HG03460 (cell line): ENCODE measurements around the gene RELA.

ENCODE experiments used
- ATAC-seq: cut with Tn5 transposase; IDR thresholded peaks from one replicate; pipeline ENCODE4 v1.9.1; 2021; ENCODE audit not compliant: unreplicated experiment

Gene RELA

DNA sequence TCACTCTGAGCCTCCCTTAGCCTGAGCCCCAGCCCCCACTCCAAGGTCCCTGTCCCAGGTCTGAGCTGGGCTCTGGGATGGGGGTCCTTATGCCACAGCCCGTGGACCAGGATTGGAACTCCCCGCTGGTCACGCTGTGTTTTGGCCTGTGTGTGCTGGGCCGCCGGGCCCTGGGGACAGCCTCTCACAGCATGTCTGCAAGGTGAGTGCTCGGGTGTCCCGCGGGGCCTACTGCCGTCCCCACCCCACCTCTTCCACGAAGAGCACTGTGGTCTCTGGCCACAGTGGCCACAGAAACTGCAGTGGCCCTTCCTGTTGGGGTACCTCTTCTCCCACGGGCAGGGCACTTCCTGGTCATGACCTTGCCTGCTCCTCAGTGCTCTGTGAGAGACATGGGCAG lies 28.3 kb downstream of the RELA start:
- ATAC-seq: no peak

DNA sequence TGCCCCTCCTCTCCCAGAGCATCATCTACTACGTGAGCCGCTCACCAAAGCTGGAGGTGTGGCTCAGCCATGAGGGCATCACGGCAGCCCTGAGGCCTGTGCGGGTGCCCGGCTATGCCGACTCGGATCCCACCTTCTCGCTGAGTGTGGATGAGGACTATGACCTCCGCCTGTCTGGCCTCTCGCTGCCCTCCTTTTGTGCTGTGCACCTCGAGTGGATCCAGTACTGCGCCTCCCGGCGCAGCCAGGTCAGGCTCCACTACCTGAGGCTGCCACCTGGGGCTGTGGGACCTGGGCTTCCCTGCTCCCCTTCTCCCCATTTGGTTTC lies 28.6 kb downstream of the RELA start:
- no peak for ATAC-seq

DNA sequence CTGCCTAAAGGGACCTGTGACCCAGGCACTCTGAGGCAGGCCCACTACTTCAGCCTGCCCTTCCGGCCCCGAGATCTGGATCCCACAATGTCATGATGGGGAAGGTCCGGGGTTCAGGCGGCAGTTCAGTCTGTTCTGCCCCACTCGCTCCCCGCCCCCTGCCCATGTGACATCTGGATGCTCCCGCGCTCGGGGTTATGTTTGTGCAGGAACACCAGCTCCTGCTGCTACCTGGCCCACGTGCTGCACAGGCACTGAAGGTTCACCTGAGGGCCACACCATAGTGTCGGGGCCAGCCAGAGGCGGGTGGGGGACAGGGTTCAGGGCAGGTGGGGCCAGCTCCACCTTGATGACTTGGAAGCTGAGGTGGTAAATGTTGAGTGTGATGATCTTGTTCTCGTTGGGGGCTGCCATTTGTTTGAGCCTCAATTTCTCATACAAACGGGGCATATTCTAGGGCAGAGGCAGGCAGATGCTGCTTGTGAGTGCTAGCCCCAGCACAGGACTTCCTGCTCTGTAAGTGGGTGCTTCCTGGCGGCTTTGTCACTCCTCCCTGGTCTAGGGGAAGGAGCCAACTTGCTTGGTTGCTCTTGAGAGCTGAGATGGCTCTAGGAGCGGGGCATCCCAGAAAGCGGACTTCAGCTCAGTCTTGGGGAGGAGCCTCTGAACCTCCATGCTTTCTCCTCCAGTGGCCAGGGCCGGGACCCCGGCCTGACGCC lies 29.2 kb downstream of the RELA start:
- ATAC-seq: no peak

DNA sequence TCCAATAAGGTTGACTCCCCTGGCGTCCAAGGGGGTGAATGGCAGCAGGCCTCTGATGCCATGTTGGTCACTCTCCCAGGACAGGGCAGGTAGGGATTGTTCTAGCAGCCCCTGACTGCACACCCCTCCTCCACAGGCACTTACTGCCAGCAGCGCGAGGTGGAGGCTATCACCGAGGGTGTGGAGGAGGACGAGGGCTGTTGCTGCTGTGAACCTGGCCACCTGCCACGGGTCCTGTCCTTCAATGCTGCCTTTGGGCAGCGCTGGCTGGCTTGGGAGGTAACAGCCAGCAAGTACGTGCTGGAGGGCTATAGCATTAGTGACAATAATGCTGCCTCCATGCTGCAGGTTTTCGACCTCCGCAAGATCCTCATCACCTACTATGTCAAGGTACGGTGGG lies 32.5 kb downstream of the RELA start:
- ATAC-seq: no peak

DNA sequence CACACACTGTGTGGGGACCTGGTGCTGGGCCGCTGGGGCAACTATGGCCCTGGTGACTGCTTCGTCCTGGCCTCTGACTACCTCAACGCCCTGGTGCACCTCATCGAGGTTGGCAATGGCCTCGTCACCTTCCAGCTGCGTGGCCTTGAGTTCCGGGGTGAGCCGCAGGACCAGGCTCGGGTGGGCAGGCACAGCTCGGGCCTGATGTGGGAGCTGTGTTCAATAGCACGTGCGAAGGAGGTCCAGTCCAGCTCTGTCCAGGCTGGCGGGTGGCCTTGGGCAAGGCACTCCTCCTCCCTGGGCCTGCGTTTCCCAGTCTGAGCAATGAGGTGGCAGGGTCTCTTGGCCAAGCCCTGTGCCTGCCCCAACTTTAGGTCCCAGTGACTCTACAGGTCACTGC lies 33.1 kb downstream of the RELA start:
- ATAC-seq: no peak

DNA sequence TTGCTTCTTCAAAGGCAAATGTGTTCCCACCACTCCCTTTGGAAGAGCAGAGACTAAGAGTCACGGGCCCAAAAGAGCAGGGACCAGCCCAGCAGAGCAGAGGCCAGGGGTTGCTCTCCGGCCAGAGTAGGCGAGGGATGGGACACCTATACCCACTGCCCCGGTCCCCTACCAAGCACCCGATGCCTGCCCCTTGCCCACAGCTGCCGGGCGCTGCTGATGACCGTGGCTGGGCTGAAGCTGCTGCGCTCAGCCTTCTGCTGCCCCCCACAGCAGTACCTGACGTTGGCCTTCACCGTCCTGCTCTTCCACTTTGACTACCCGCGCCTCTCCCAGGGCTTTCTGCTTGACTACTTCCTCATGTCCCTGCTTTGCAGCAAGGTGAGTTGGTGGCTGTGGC lies 35.5 kb downstream of the RELA start:
- ATAC-seq: no peak

DNA sequence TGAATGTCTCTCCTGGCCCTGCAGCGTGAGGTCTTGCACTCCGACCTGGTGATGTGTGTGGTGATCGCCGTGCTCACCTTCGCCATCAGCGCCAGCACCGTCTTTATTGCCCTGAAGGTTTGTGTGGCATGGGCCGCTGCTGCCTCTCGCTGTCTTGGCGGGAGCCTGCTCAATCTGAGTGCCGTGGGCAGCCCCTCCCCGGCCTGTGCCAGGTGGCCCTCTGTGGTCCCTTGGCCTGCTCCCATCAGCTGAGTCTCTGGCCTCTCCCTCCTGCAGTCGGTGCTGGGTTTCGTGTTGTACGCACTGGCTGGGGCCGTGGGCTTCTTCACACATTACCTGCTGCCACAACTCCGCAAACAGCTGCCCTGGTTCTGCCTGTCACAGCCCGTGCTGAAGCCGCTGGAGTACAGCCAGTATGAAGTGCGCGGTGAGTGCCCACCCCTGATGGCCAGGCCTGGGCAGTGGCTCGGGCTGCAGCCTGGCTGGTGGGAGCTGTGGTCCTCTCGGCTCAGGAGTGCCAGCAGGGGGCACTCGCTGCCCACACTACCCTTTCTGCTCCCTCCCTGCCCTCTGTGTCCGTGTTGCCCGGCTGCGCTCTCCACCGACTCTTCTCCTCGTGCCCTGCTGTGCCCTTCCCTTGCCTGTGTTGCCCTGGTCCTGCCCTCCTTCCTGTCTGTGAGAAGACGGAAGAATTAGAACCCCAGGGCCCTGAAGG lies 36.9 kb downstream of the RELA start:
- ATAC-seq: no peak

DNA sequence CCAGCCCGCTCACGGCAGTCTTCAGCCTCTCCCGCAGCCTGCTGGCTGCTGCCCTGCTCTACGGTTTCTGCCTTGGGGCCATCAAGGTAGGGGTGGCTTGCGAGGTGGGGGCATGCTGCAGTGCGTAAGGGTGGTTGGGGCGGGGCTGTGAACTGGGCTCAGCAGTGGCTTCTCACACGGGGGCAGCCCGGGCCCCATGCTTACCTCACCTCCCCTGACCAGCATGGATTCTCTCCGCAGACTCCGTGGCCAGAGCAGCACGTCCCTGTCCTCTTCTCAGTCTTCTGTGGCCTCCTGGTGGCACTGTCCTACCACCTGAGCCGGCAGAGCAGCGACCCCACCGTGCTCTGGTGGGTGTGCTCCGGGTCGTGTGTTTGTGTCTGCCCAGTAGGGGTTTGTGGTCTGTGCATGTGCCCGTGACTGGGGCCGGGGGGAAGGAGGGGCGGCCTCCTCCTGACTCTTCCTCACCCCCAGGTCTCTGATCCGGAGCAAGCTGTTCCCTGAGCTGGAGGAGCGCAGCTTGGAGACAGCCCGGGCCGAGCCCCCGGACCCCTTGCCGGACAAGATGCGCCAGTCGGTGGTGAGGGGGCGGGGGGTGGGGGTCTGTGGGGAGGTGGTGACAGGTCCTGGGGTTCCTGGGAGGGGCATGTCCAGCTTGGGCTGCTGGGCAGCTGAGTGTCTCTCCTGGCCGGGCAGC lies 37.6 kb downstream of the RELA start:
- no peak for ATAC-seq

- ATAC-seq: no peak
These were observed 38.7 kb downstream of the RELA start for GRCh38 chr11:65623852-65624616.

GRCh38 chr11:65623177-65623576 lies 39.5 kb downstream of the RELA start:
- no peak for ATAC-seq

DNA sequence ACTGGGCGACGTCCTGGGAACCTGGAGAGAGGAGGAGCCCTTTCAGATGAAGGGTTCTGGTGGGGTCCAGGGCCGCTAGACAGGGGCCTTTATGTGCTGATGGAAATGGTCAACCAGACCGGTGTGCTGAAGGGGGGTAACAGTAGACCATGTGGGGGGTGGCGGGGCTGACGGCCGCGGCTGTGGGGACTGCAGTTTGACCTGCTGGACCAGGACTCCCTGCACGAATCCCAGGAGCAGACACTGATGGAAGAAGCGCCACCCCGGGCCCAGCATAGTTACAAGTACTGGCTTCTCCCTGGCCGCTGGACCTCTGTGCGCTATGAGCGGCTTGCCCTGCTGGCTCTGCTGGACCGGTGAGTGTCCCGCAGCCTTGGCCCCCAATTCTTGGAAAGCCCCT lies 40.7 kb downstream of the RELA start:
- ATAC-seq: no peak

GRCh38 chr11:65621460-65621859 lies 41.3 kb downstream of the RELA start:
- no peak for ATAC-seq

- ATAC-seq: no peak
These were observed 42.0 kb downstream of the RELA start for GRCh38 chr11:65620666-65621065.

DNA sequence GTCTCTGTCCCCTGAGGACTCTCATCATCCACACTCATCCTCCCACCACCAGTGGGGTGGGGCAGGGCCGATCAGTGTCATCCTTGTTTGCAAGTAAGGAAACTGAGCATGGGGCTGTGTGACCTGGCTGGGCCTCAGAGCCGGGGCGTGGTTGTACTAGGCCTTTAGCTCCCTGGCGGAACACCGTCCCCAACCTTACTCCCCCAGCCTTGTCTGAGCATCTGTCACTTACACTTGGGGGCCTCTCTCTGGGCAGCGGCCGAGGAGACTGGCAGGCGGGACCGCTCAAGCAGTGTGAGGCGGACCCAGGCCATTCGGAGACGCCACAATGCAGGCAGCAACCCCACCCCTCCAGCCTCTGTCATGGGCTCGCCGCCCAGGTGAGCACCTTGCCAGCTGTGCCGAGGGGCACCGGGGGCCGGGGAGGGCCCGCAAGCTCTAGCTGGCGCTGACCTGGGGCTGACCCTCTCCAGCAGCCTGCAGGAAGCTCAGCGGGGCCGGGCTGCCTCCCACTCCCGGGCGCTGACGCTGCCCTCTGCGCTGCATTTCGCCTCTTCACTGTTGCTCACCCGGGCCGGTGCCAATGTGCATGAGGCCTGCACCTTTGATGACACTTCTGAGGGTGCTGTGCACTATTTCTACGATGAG lies 43.3 kb downstream of the RELA start:
- ATAC-seq: no peak

GRCh38 chr11:65618763-65619162 lies 44.0 kb downstream of the RELA start:
- ATAC-seq: no peak

GRCh38 chr11:65617990-65618751 lies 44.5 kb downstream of the RELA start:
- no peak for ATAC-seq

DNA sequence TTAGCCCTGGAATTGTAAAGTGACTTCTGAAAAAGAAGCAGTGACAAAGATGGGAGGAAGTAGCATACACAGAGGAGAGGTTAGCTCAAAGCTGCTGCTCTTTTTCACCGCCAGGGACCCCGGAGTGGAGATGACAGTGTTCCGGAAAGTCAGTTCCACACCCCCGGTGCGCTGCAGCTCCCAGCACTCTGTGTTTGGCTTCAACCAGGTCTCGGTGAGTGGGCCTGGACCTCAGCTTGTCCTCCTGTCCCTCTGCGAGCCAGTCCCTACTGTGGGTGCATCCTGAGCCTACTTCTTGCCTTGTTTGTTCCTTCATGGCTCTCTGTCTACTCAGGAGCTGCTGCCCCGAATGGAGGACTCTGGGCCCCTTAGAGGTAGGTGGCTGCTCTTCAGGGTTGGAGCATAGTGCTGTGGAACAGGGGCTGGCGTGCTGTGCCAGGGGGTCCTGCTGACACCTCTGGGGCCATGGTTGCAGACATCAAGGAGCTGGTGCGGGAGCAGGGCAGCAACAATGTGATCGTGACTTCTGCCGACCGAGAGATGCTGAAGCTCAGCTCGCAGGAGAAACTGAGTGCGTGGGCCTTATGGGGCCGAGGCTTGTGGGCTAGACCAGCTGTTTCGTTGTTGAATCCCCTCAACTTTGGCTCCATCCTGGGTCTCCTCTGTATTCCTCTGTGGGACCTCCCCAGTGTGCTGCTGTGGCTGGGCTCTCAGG lies 45.4 kb downstream of the RELA start:
- no peak for ATAC-seq

DNA sequence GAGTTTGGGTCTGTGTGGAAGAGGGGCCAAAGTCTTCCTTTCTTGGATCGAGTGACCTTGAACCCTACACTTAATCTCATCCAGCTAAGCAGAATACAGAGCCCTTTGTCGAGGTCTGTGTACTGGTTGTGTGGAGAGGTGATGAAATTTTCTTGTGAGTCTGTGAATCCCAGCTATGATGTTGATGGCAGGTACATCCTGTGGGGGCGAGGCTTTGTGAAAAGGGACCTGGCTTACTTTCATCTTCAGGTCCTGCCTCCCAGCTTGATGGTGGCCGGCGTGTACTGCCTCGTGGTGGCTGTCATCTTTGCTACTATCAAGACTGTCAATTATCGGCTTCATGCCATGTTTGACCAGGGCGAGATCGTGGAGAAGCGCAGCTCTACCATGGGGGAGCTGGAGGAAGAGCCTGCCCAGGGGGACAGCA lies 46.1 kb downstream of the RELA start:
- no peak for ATAC-seq

DNA sequence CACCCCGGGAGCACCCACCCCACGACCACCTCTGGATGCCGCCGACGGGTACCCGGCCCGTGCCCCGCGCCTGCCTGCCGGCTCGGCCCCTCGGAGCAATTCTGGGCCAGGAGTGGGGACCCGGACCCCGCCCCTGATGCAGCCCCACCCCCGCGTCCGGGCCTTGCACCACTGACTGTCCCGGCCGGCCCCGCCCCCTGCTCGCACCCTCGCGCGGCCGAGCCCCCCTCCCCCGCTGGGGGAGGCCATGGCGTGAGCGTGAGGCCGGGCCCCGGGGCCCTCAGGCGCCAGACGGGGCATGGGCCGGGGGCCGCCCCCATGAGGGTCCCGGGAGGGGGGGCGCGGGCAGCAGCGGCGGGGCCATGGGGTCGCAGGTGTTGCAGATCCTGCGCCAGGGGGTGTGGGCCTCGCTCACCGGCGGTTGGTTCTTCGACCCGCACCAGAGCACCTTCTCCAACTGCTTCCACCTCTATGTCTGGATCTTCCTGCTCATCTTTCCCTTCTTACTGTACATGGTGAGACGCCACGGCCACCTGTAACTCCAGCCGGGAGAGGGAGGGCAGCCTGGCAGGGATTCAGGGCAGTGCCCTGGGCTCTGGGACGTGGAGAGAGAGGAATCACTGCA lies 46.7 kb downstream of the RELA start:
- peak; percentile 2 for ATAC-seq
